ENCODE measurements around the gene KNTC1.
"Not testable (repeated sequence)": the region's sequence is repeated elsewhere in the genome, so short reads cannot be mapped to it uniquely, and the experiment has no call there.

KNTC1 gene

DNA sequence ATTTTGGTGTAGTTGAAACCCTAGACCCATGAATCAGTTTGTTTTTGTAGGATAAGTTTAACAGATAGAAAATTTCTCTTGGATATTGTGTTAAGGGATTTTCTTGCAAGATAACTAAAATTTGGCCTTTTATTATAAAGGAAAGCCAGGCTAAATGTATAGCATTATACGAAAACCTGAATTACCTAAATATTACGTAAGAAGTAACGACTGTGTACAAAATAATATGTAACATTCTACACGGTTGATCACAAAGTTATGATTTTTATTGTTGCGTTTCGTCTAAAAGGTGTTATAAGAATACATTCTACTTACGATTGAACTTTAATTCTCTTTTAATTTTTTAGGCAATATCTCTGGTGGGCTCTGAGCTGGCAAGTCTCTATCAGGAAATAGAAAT lies 63.9 kb downstream of the KNTC1 start:
- Histone ChIP-seq H4K20me1 (ENCODE audit: insufficient read depth) (no peaks in the 10 kb centered on the region), H3K27me3 (ENCODE audit: insufficient read depth, low read depth) (no peaks in the 10 kb centered on the region), H2AFZ (ENCODE audit: low read depth) (no peak overlapping the region), H3K4me1 (ENCODE audit: low read depth, poor library complexity, severe bottlenecking) (no peaks in the 10 kb centered on the region), H3K36me3 (ENCODE audit: insufficient read depth) (no peaks in the 10 kb centered on the region), H3K9ac (no peak overlapping the region), H3K27ac (no peak overlapping the region), H3K4me3 (IDR thresholded peaks at IDR 0.05; ENCODE audit: insufficient read depth, low read depth, low read length) (no peak overlapping the region), H3K79me2 (ENCODE audit: insufficient read depth, low read depth) (no peaks in the 10 kb centered on the region), H3K4me2 (no peak overlapping the region)
- no peak for TF ChIP-seq CTCF (conservative IDR thresholded peaks at IDR 0.05; ENCODE audit: low read depth, low read length)

- not testable (repeated sequence) for H3K36me3 ChIP-seq (ENCODE audit: insufficient read depth)
These were observed 64.9 kb downstream of the KNTC1 start for GRCh38 chr12:122591966-122592365.

DNA sequence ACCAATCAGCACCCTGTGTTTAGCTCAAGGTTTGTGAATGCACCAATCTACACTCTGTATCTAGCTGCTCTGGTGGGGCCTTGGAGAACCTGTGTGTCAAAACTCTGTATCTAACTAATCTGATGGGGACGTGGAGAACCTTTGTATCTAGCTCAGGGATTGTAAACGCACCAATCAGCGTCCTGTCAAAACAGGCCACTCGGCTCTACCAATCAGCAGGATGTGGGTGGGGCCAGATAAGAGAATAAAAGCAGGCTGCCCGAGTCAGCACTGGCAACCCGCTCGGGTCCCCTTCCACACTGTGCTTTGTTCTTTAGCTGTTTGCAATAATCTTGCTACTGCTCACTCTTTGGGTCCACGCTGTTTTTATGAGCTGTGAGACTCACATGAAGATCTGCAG lies 65.5 kb downstream of the KNTC1 start:
- H3K36me3 ChIP-seq (ENCODE audit: insufficient read depth); H3K4me2 ChIP-seq; H3K4me1 ChIP-seq (ENCODE audit: low read depth, poor library complexity, severe bottlenecking); H3K4me3 ChIP-seq (IDR thresholded peaks at IDR 0.05; ENCODE audit: insufficient read depth, low read depth, low read length); H3K27ac ChIP-seq; H2AFZ ChIP-seq (ENCODE audit: low read depth); H3K9ac ChIP-seq; H3K79me2 ChIP-seq (ENCODE audit: insufficient read depth, low read depth); H3K27me3 ChIP-seq (ENCODE audit: insufficient read depth, low read depth); H4K20me1 ChIP-seq (ENCODE audit: insufficient read depth): not testable (repeated sequence)

More at GRCh38 chr12:122591966-122592365, 64.9 kb downstream of the KNTC1 start:
- not testable (repeated sequence) for H3K4me2 ChIP-seq; H2AFZ ChIP-seq (ENCODE audit: low read depth); H3K4me1 ChIP-seq (ENCODE audit: low read depth, poor library complexity, severe bottlenecking); H3K79me2 ChIP-seq (ENCODE audit: insufficient read depth, low read depth); H3K9ac ChIP-seq; H3K4me3 ChIP-seq (IDR thresholded peaks at IDR 0.05; ENCODE audit: insufficient read depth, low read depth, low read length); H3K27me3 ChIP-seq (ENCODE audit: insufficient read depth, low read depth); H3K27ac ChIP-seq; H4K20me1 ChIP-seq (ENCODE audit: insufficient read depth)

DNA sequence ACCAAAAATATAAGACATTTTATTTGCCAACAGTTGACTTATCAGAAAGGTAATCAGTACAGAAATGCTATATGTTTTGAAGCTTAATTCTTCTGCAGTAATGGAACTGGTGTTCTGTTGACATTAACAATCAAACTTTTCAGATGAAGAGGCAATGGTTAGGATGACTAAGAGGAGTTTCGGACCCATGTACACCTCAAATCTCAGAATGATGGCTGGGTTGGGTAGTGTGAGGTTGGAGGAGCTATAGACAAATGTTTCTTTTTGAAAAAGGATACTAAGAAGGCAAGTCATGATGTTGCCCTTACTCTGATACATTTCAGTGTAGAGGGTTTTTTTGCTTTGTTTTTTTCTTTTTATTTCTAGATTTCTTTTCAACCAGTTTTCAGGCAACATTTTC lies 66.9 kb downstream of the KNTC1 start:
- H3K4me3 ChIP-seq (IDR thresholded peaks at IDR 0.05; ENCODE audit: insufficient read depth, low read depth, low read length) = no peak overlapping the region
- no peaks in the 10 kb centered on the region for H3K4me1 ChIP-seq (ENCODE audit: low read depth, poor library complexity, severe bottlenecking)
- no peak overlapping the region for H2AFZ ChIP-seq (ENCODE audit: low read depth)
- H3K9ac ChIP-seq = no peak overlapping the region
- H3K36me3 ChIP-seq (ENCODE audit: insufficient read depth) = no peaks in the 10 kb centered on the region
- no peaks in the 10 kb centered on the region for H3K79me2 ChIP-seq (ENCODE audit: insufficient read depth, low read depth)
- no peak overlapping the region for H3K27ac ChIP-seq
- H3K27me3 ChIP-seq (ENCODE audit: insufficient read depth, low read depth) = no peaks in the 10 kb centered on the region
- no peak for TF ChIP-seq CTCF (conservative IDR thresholded peaks at IDR 0.05; ENCODE audit: low read depth, low read length)
- H4K20me1 ChIP-seq (ENCODE audit: insufficient read depth) = no peaks in the 10 kb centered on the region
- no peak overlapping the region for H3K4me2 ChIP-seq

- no peak overlapping the region for H2AFZ ChIP-seq (ENCODE audit: low read depth)
- H3K4me3 ChIP-seq (IDR thresholded peaks at IDR 0.05; ENCODE audit: insufficient read depth, low read depth, low read length) = no peak overlapping the region
- H3K27ac ChIP-seq = no peak overlapping the region
- no peak overlapping the region for H3K4me2 ChIP-seq
- H3K4me1 ChIP-seq (ENCODE audit: low read depth, poor library complexity, severe bottlenecking) = no peaks in the 10 kb centered on the region
- H3K36me3 ChIP-seq (ENCODE audit: insufficient read depth) = no peaks in the 10 kb centered on the region
- H3K79me2 ChIP-seq (ENCODE audit: insufficient read depth, low read depth) = no peaks in the 10 kb centered on the region
- H3K9ac ChIP-seq = no peak overlapping the region
- no peaks in the 10 kb centered on the region for H3K27me3 ChIP-seq (ENCODE audit: insufficient read depth, low read depth)
- no peak for TF ChIP-seq CTCF (conservative IDR thresholded peaks at IDR 0.05; ENCODE audit: low read depth, low read length)
- no peaks in the 10 kb centered on the region for H4K20me1 ChIP-seq (ENCODE audit: insufficient read depth)
These were observed 69.8 kb downstream of the KNTC1 start for GRCh38 chr12:122596838-122597237.

All from KMS-11 (cell line).